Glutamatergic neuron (in vitro differentiated cells): ENCODE data around the gene PRCC. TPM values are rescaled to one million over a fixed set of nuclear protein-coding genes. Genes with fewer than 3 reads are reported as not detected.

ENCODE experiments used
- DNase-seq: peaks from one replicate; pipeline ENCODE4 v3.0.0; 2022
- H3K27ac Mint-ChIP-seq: one replicate; pipeline ENCODE4 v1.8.0; 2020; ENCODE audit warnings: mild to moderate bottlenecking, mixed read lengths, inconsistent platforms; ENCODE audit not compliant: unreplicated experiment
- H3K27me3 Mint-ChIP-seq: one replicate; pipeline ENCODE4 v1.8.0; 2020; ENCODE audit warnings: mild to moderate bottlenecking, moderate library complexity, mixed read lengths, inconsistent platforms; ENCODE audit not compliant: unreplicated experiment
- H3K36me3 Mint-ChIP-seq: one replicate; pipeline ENCODE4 v1.8.0; 2020; ENCODE audit warnings: mild to moderate bottlenecking, mixed read lengths, inconsistent platforms; ENCODE audit not compliant: unreplicated experiment
- H3K4me1 Mint-ChIP-seq: one replicate; pipeline ENCODE4 v1.8.0; 2020; ENCODE audit warnings: mild to moderate bottlenecking, low read depth, mixed read lengths, inconsistent platforms; ENCODE audit not compliant: unreplicated experiment
- H3K4me3 Mint-ChIP-seq: one replicate; pipeline ENCODE4 v1.8.0; 2020; ENCODE audit warnings: mild to moderate bottlenecking, mixed read lengths, inconsistent platforms; ENCODE audit not compliant: unreplicated experiment
- H3K9me3 Mint-ChIP-seq: one replicate; pipeline ENCODE4 v1.8.0; 2020; ENCODE audit warnings: mild to moderate bottlenecking, moderate library complexity, mixed read lengths, inconsistent platforms; ENCODE audit not compliant: unreplicated experiment
- CTCF ChIP-seq: fragments of 200-600 bp; sonication (generic); IDR thresholded peaks from one replicate; pipeline ENCODE4 v1.5.0; 2021; ENCODE audit not compliant: partially characterized antibody, unreplicated experiment
- total RNA-seq: library from RNA; stranded (reverse); fragmentation: NEBNext Ultra II Directional; extraction: Animal tissue kit (Norgen Biotek cat#: 25700); gene quantifications from one replicate; pipeline ENCODE4 v1.2.1, GENCODE V29; 2021; ENCODE audit not compliant: unreplicated experiment

The PRCC gene
- total RNA-seq, 1 donor from 2014 or later = 88.8 TPM

GRCh38 chr1:156776942-156777341 lies 9.6 kb downstream of the PRCC start:
- Mint-ChIP-seq H3K27ac (no peak overlapping the region), H3K27me3 (peaks cover 1% of the 10 kb centered on the region), H3K4me3 (no peak overlapping the region), H3K36me3 (no peaks in the 10 kb centered on the region), H3K9me3 (peaks cover 3% of the 10 kb centered on the region), H3K4me1 (peaks cover 23% of the 10 kb centered on the region)
- DNase-seq = no peak
- no peak for TF ChIP-seq CTCF

- Mint-ChIP-seq H3K4me3 (no peak overlapping the region), H3K4me1 (peaks cover 19% of the 10 kb centered on the region), H3K27me3 (peaks cover 1% of the 10 kb centered on the region), H3K27ac (no peak overlapping the region), H3K36me3 (no peaks in the 10 kb centered on the region), H3K9me3 (peaks cover 3% of the 10 kb centered on the region)
- DNase-seq = no peak
- TF ChIP-seq CTCF = no peak
Measured at GRCh38 chr1:156777573-156777972, 10.2 kb downstream of the PRCC start.

DNA sequence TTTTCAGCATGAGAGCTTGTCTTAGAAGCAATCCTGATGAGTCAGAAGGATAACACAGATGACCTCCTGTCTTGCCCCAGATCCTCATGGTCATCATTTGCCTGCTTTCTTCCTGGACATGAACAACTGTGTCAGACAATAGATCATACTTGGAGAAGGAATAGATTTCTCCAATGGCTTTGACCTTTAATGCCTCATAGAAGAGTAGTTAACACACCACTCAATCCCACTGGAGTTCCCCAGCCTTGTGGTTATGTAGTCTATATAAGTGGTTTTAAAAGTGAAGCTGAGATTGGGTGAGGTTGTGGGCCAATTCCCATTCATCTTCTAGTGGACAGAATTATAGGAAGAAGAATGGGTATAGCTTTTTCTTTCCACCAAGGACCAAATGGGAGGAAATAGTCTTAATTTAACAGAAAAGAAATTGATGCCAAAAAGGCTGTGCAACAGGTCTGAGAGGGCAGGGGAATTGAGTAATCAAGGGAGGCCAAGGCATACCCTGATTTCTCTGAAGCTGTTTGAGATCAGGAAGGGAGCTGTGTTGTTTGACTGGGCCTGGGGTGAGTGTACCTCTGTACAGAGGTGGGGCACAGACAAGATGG lies 14.4 kb downstream of the PRCC start:
- TF ChIP-seq CTCF = no peak
- Mint-ChIP-seq H3K9me3 (no peaks in the 10 kb centered on the region), H3K36me3 (peaks cover 5% of the 10 kb centered on the region), H3K4me3 (no peak overlapping the region), H3K4me1 (peaks cover 2% of the 10 kb centered on the region), H3K27ac (no peak overlapping the region), H3K27me3 (peaks cover 3% of the 10 kb centered on the region)
- DNase-seq = no peak

GRCh38 chr1:156785458-156785857 lies 18.1 kb downstream of the PRCC start:
- Mint-ChIP-seq H3K4me1 (no peaks in the 10 kb centered on the region), H3K27ac (no peak overlapping the region), H3K27me3 (peaks cover 3% of the 10 kb centered on the region), H3K9me3 (no peaks in the 10 kb centered on the region), H3K36me3 (peaks cover 5% of the 10 kb centered on the region), H3K4me3 (no peak overlapping the region)
- no peak for TF ChIP-seq CTCF
- no peak for DNase-seq

DNA sequence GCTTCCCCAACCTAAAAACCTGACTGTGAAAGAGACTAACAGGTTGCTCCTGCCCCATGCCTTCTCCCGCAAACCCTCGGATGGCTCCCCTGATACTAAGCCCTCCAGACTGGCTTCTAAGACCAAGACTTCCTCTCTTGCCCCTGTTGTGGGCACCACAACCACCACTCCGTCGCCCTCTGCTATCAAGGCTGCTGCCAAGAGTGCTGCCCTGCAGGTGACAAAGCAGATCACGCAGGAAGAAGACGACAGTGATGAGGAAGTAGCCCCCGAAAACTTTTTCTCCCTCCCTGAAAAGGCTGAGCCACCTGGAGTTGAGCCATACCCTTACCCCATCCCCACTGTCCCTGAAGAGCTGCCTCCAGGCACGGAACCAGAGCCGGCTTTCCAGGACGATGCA lies 19.3 kb downstream of the PRCC start:
- Mint-ChIP-seq H3K4me3 (no peak overlapping the region), H3K27ac (no peak overlapping the region), H3K9me3 (no peaks in the 10 kb centered on the region), H3K27me3 (peaks cover 3% of the 10 kb centered on the region), H3K4me1 (no peaks in the 10 kb centered on the region), H3K36me3 (peaks cover 5% of the 10 kb centered on the region)
- TF ChIP-seq CTCF = no peak
- DNase-seq = no peak
